AG20443 (cell line): ENCODE measurements around the gene RAD9A.

Experiments used
- DNase-seq: peaks from one replicate; pipeline ENCODE4 v3.0.0; 2012; ENCODE audit warnings: low spot score, mixed read lengths

The RAD9A gene

GRCh38 chr11:67357831-67358670 lies 33.7 kb upstream of the RAD9A start:
- DNase-seq: peak; percentile 18

GRCh38 chr11:67364169-67364568 lies 27.6 kb upstream of the RAD9A start:
- no peak for DNase-seq

- DNase-seq: no peak
These were observed 26.7 kb upstream of the RAD9A start for GRCh38 chr11:67364783-67365722.

- no peak for DNase-seq
These were observed 25.9 kb upstream of the RAD9A start for GRCh38 chr11:67365736-67366444.

- DNase-seq: no peak
These were observed 25.2 kb upstream of the RAD9A start for GRCh38 chr11:67366546-67366945.

GRCh38 chr11:67366961-67367760 lies 24.6 kb upstream of the RAD9A start:
- no peak for DNase-seq

GRCh38 chr11:67367761-67368227 lies 24.0 kb upstream of the RAD9A start:
- no peak for DNase-seq

GRCh38 chr11:67368621-67369020 lies 23.2 kb upstream of the RAD9A start:
- DNase-seq: no peak

GRCh38 chr11:67369275-67369674 lies 22.5 kb upstream of the RAD9A start:
- DNase-seq: no peak

- DNase-seq: no peak
These were observed 21.9 kb upstream of the RAD9A start for GRCh38 chr11:67369801-67370284.

- no peak for DNase-seq
These were observed 21.3 kb upstream of the RAD9A start for GRCh38 chr11:67370351-67371076.

- peak; percentile 81 for DNase-seq
These were observed 20.4 kb upstream of the RAD9A start for GRCh38 chr11:67371189-67371910.

- DNase-seq: no peak
These were observed 19.9 kb upstream of the RAD9A start for GRCh38 chr11:67371911-67372320.

GRCh38 chr11:67372321-67372992 lies 19.3 kb upstream of the RAD9A start:
- peak; percentile 49 for DNase-seq

GRCh38 chr11:67372993-67373647 lies 18.7 kb upstream of the RAD9A start, which contains the start of gene CLCF1:
Gene CLCF1, minus strand, starts transcription at chr11:67373598. Its CDS starts 59 bp downstream, at chr11:67373539.
- DNase-seq: peak; percentile 78

GRCh38 chr11:67373648-67374570 lies 17.9 kb upstream of the RAD9A start:
- DNase-seq: peak; percentile 93

- no peak for DNase-seq
These were observed 17.1 kb upstream of the RAD9A start for GRCh38 chr11:67374571-67375281.
